LNCaP clone FGC (cell line): ENCODE results near the gene DSG2.

ENCODE experiments used
- DNase-seq: peaks from one replicate; pipeline ENCODE4 v3.0.0-alpha.2; 2011; ENCODE audit warnings: low read depth
- H3K4me3 ChIP-seq: 2 replicates; pipeline ENCODE4 v1.5.1; 2011; ENCODE audit warnings: mild to moderate bottlenecking, low read depth, low read length, control low read depth
- CTCF ChIP-seq: IDR thresholded peaks from 2 replicates; pipeline ENCODE4 v1.5.1; 2012; ENCODE audit warnings: mild to moderate bottlenecking; ENCODE audit not compliant: control insufficient read depth, insufficient read depth; ENCODE audit errors: extremely low read depth

Gene DSG2

DNA sequence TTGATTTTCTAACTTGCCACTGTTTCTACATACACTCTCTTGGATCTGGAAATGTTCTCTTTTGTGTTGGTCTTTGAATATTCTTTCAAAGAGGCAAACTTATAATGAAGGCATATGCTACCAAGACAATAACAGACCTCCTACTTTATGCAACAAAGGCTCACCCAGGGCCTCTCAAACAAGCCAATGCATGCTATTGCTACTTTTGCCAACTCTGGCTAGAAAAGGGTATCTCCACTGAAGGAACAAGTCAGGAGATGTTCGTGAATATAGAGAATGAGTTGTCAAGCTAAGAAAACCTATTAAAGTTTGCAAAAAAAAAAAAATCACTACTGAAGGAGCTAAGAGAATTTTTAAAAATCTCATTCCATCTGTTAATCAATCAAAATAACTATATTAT lies 15.9 kb upstream of the DSG2 start:
- no peak for TF ChIP-seq CTCF
- H3K4me3 ChIP-seq = no peak overlapping the region
- no peak for DNase-seq

GRCh38 chr18:31483396-31483795 lies 14.6 kb upstream of the DSG2 start:
- no peak overlapping the region for H3K4me3 ChIP-seq
- no peak for TF ChIP-seq CTCF
- no peak for DNase-seq

DNA sequence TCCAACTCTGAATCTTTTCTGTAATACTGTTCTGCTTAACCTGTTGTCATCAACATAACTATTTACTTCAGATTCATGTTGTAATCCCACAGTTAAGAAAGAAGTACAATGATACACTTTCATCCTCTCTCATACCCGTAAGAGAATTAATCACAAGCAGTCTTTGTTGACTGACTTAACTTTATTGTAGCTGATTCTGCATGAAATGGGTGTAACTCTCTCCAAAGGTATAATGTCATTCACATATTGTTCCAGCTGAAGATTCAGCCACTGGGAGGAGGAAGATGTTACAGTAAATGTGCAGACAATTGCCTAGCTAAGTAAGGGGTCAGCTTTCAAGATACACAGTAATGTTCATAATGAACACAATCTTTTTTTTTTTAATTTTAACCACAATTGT lies 13.5 kb upstream of the DSG2 start:
- no peak for TF ChIP-seq CTCF
- DNase-seq = no peak
- H3K4me3 ChIP-seq = no peak overlapping the region

- TF ChIP-seq CTCF = no peak
- DNase-seq = no peak
- H3K4me3 ChIP-seq = no peak overlapping the region
Measured at GRCh38 chr18:31486165-31486564, 11.8 kb upstream of the DSG2 start.

DNA sequence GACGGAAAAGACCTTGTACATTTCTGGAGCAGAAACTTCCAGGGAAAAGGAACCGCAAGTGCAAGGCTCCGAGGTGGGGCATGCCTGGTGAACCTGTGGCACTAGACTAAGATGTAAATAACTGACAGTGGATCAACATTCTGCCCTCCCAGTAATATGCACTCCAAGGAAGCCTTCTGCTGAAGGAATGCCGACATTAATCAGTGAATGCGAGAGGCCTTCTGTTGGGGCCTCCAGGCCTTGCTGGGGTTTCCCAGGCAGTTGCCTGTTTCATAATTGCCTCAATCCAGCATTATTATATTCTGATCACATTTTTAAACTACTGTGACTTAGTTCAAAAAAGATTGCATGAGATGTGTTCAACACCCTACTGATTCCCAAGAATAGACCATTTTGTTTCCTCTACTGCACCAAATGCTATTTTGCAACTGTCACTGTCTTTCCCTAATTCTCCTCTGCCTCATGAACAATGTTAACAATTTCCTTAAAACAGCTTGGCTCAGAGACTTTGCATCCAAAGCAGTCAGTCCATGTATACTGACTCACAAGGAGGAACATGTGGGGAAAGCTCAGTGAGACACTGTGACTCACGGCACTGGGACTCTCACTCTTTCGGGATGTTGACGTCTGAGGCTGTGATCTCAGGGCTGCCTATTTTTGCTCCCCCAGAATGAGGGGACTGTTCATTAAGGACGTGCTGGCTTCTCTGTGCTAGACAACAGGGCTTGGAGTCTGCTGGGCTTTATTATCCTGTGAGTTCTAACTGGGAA lies 10.5 kb upstream of the DSG2 start:
- no peak for TF ChIP-seq CTCF
- no peak overlapping the region for H3K4me3 ChIP-seq
- DNase-seq = no peak

DNA sequence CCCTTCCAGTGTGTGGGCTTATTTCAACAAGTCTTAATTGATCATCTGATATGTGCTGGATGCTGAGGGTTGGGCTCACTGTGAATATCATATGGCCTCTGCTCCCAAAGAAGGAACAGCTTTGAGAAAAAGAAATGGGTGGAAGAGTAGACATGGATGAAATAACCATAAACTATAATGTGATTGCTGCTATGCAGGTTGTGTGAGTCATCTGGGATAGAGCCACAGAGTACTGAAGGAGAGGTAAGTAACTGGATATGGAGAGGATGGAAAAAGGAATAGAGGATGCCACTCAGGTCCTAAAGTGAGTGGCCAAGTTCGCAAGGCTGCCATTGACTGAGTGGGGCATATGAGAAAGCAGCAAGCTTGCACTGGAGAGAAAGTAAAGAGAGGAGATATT lies 8.7 kb upstream of the DSG2 start:
- no peak for TF ChIP-seq CTCF
- no peak overlapping the region for H3K4me3 ChIP-seq
- DNase-seq = no peak

GRCh38 chr18:31490387-31490786 lies 7.6 kb upstream of the DSG2 start:
- H3K4me3 ChIP-seq = no peak overlapping the region
- no peak for DNase-seq
- no peak for TF ChIP-seq CTCF
